ENCODE results near the gene WWOX. TPM values are rescaled to one million over a fixed set of nuclear protein-coding genes. Genes with fewer than 3 reads are reported as not detected.

WWOX gene
- total RNA-seq, 1 experiment from 2014 or later = 35.6 TPM

DNA sequence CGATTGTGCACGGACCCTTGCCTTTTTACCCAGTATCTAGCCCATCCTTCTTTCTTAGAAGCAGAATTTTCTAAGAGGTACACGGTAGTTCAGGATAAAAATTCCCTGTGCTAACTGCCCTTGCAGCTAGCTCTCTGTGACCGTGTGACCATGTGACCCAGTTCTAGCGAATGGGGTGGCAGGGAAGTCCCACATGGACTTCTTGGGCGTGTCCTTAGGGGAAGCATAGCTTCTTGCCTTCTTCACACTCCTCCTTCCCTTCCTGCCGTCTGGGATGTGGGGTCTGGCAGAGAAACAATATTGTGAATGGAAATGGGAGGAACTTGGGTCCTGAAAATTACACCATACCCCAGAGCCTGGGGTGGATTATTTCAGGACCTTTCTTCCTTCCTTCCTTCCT, 830.4 kb downstream of the WWOX start:
- Histone ChIP-seq H4K20me1 (ENCODE audit: insufficient read depth) (no peaks in the 10 kb centered on the region), H3K27me3 (ENCODE audit: insufficient read depth, low read depth) (no peaks in the 10 kb centered on the region), H3K4me2 (no peak overlapping the region), H3F3A (ENCODE audit: insufficient read depth, low read depth) (no peaks in the 10 kb centered on the region), H3K9me2 (ENCODE audit: insufficient read depth) (no peaks in the 10 kb centered on the region), H3K4me3 (no peak overlapping the region), H3K9me3 (ENCODE audit: insufficient read depth, low read depth) (no peaks in the 10 kb centered on the region), H3K79me2 (ENCODE audit: low read depth) (no peaks in the 10 kb centered on the region), H2AFZ (no peak overlapping the region), H3K36me3 (ENCODE audit: low read depth) (no peaks in the 10 kb centered on the region), H3K27ac (no peak overlapping the region), H3K4me1 (replicated peaks; ENCODE audit: insufficient read depth) (no peaks in the 10 kb centered on the region)
- BruUV-seq (replicated peaks) = no TSS peak
- DNase-seq = no peak
- ChIA-PET POLR2A (ENCODE audit: unreplicated experiment) (no interaction called here), CTCF (no interaction called here)
- TF ChIP-seq, protein P1, sequence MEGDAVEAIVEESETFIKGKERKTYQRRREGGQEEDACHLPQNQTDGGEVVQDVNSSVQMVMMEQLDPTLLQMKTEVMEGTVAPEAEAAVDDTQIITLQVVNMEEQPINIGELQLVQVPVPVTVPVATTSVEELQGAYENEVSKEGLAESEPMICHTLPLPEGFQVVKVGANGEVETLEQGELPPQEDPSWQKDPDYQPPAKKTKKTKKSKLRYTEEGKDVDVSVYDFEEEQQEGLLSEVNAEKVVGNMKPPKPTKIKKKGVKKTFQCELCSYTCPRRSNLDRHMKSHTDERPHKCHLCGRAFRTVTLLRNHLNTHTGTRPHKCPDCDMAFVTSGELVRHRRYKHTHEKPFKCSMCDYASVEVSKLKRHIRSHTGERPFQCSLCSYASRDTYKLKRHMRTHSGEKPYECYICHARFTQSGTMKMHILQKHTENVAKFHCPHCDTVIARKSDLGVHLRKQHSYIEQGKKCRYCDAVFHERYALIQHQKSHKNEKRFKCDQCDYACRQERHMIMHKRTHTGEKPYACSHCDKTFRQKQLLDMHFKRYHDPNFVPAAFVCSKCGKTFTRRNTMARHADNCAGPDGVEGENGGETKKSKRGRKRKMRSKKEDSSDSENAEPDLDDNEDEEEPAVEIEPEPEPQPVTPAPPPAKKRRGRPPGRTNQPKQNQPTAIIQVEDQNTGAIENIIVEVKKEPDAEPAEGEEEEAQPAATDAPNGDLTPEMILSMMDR (conservative IDR thresholded peaks at IDR 0.05) = no peak
- TF ChIP-seq EZH2 (IDR thresholded peaks at IDR 0.05; ENCODE audit: low read depth) = no peak
- intact Hi-C loops (cut with micrococcal nuclease; ENCODE audit: unreplicated experiment) = loop anchor here (10.0 kb wide), 1 partner anchor 105 kb away; no protein-coding TSS in a partner anchor

DNA sequence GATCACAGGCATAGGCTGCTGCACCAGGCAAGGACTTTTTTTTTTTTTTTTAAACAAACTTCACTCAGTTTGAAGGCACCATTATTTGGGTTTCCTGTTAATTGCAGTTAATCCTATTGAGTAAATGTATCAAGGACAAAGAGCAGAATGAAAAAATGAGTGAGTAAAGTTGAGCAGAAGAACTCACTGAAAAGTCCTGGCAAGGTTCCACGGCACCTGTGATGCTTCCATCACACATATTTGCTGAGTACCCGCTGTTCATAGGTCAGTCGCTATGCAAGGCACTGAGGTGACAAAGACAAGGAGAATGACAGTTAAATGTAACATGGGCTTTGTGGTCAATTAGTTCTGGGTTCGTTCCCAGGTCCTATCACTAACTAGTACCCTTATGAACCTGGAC, 831.1 kb downstream of the WWOX start:
- Histone ChIP-seq H3K4me1 (replicated peaks; ENCODE audit: insufficient read depth) (no peaks in the 10 kb centered on the region), H3K9me2 (ENCODE audit: insufficient read depth) (no peaks in the 10 kb centered on the region), H3F3A (ENCODE audit: insufficient read depth, low read depth) (no peaks in the 10 kb centered on the region), H3K27ac (no peak overlapping the region), H4K20me1 (ENCODE audit: insufficient read depth) (no peaks in the 10 kb centered on the region), H3K9me3 (ENCODE audit: insufficient read depth, low read depth) (no peaks in the 10 kb centered on the region), H3K27me3 (ENCODE audit: insufficient read depth, low read depth) (no peaks in the 10 kb centered on the region), H2AFZ (no peak overlapping the region), H3K36me3 (ENCODE audit: low read depth) (no peaks in the 10 kb centered on the region), H3K4me3 (no peak overlapping the region), H3K79me2 (ENCODE audit: low read depth) (no peaks in the 10 kb centered on the region), H3K4me2 (no peak overlapping the region)
- ChIA-PET CTCF (no interaction called here), POLR2A (ENCODE audit: unreplicated experiment) (no interaction called here)
- no peak for TF ChIP-seq EZH2 (IDR thresholded peaks at IDR 0.05; ENCODE audit: low read depth)
- TF ChIP-seq, protein P1 (conservative IDR thresholded peaks at IDR 0.05) = no peak
- DNase-seq = no peak
- intact Hi-C loops (cut with micrococcal nuclease; ENCODE audit: unreplicated experiment) = loop anchor here (10.0 kb wide), 1 partner anchor 104 kb away; no protein-coding TSS in a partner anchor
- BruUV-seq (replicated peaks) = no TSS peak

DNA sequence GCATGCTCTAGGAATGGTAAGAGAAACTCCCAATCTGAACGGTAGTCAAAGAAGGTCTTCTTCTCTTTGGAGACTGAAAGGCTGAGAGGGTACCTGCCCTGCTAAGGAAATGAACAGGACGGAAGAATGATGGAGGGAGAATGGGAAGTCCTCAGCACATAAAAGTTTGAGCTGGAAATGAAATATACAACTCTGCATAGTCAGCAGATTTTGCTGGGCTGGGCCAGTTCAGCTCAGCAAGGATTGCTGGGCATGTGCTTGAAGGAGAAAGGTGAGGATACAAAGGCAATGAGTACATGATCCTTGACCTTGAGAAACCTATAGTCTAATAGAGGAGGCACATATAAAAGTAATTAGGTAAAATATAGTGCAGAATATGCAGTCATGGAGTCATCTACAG, 831.8 kb downstream of the WWOX start:
- Histone ChIP-seq H3K79me2 (ENCODE audit: low read depth) (no peaks in the 10 kb centered on the region), H3K27me3 (ENCODE audit: insufficient read depth, low read depth) (no peaks in the 10 kb centered on the region), H3K4me3 (no peak overlapping the region), H3K36me3 (ENCODE audit: low read depth) (no peaks in the 10 kb centered on the region), H3K9me2 (ENCODE audit: insufficient read depth) (no peaks in the 10 kb centered on the region), H2AFZ (no peak overlapping the region), H3K4me1 (replicated peaks; ENCODE audit: insufficient read depth) (no peaks in the 10 kb centered on the region), H3K9me3 (ENCODE audit: insufficient read depth, low read depth) (no peaks in the 10 kb centered on the region), H3K27ac (no peak overlapping the region), H3F3A (ENCODE audit: insufficient read depth, low read depth) (no peaks in the 10 kb centered on the region), H4K20me1 (ENCODE audit: insufficient read depth) (no peaks in the 10 kb centered on the region), H3K4me2 (no peak overlapping the region)
- BruUV-seq (replicated peaks) = no TSS peak
- intact Hi-C loops (cut with micrococcal nuclease; ENCODE audit: unreplicated experiment) = loop anchor here (10.0 kb wide), 1 partner anchor 104 kb away; no protein-coding TSS in a partner anchor
- no peak for TF ChIP-seq EZH2 (IDR thresholded peaks at IDR 0.05; ENCODE audit: low read depth)
- TF ChIP-seq, protein P1 (conservative IDR thresholded peaks at IDR 0.05) = no peak
- no peak for DNase-seq
- ChIA-PET CTCF (no interaction called here), POLR2A (ENCODE audit: unreplicated experiment) (no interaction called here)

All from PC-9 (cell line).